Upper lobe of left lung (tissue), 4 donors: ENCODE results near the gene TMEM51.

ENCODE experiments used
- EP300 ChIP-seq, 4 donors: sonication (generic); formaldehyde crosslinking; IDR thresholded peaks; one replicate each; pipeline ENCODE4 v1.5.1; 2017; ENCODE audit warnings: antibody characterized with exemption in 4 of 4, control low read depth in 2 of 4
- POLR2A ChIP-seq, 4 donors: fragments of 450-650 bp; IDR thresholded peaks; one replicate each; pipeline ENCODE4 v1.5.1; 2016 to 2017; ENCODE audit warnings: antibody characterized with exemption in 4 of 4, mild to moderate bottlenecking in 2 of 4
- POLR2AphosphoS5 ChIP-seq, 2 donors: sonication (generic); formaldehyde crosslinking; IDR thresholded peaks; one replicate each; pipeline ENCODE4 v1.5.1; 2017; ENCODE audit warnings: antibody characterized with exemption in 2 of 2
- TF ChIP-seq, protein P1 (sequence below), 6 experiments: fragments of 450-650 bp in 4 of 6; fragments of 200-600 bp in 2 of 6; sonication (generic) in 2 of 6; IDR thresholded peaks; one replicate each; pipeline ENCODE4 v1.5.1; 2016 to 2019; ENCODE audit warnings: antibody characterized with exemption in 6 of 6

DNA sequence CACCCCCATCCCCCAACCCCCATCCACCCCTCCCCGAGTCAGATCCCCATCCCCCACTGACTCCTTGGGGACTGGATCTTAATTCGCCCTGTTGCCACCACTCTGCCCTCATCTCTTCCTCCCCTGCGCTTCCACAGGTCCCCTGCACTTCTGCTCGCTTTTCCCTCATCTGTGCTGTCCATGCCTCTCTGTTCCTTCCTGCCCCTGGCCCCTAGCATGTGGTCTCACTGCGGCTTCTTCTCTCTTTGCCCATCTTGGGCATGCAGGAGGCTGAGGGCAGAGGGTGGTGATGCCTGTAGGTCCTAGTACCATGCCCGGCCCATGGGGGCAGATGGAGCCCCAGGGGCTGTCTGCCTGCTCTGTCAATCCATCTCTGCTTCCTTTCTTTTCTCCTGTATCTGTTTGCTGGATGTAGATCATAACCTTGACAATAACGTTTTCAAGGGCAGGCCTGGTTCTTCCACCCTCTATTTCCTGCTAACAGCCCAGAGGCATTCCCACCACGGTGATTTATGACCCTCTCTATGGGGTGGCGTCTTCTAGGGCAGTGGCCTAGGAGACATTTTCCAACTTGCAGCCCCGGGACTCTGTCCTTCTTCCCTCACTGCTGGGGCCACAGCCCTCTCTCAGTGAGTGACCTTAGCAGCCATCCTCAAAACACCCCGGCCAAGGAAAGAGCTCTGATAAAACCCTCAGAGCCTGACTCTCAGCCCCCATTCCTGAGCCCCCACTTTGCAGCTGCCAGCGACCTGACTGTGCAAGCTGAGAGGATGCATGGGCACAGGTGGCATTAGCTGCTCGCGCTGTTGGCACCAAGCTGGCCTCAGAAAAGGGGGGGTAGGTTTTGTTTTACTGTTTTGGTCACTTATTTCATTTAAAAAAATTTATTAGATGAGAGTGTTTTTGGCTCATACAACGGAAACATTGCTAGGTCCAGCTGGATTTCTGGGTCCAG, 33.9 kb downstream of the TMEM51 start:
- no peak for TF ChIP-seq POLR2A (IDR thresholded peaks at IDR 0.05)
- TF ChIP-seq POLR2AphosphoS5 (IDR thresholded peaks at IDR 0.05) = no peak
- TF ChIP-seq, protein P1, sequence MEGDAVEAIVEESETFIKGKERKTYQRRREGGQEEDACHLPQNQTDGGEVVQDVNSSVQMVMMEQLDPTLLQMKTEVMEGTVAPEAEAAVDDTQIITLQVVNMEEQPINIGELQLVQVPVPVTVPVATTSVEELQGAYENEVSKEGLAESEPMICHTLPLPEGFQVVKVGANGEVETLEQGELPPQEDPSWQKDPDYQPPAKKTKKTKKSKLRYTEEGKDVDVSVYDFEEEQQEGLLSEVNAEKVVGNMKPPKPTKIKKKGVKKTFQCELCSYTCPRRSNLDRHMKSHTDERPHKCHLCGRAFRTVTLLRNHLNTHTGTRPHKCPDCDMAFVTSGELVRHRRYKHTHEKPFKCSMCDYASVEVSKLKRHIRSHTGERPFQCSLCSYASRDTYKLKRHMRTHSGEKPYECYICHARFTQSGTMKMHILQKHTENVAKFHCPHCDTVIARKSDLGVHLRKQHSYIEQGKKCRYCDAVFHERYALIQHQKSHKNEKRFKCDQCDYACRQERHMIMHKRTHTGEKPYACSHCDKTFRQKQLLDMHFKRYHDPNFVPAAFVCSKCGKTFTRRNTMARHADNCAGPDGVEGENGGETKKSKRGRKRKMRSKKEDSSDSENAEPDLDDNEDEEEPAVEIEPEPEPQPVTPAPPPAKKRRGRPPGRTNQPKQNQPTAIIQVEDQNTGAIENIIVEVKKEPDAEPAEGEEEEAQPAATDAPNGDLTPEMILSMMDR (IDR thresholded peaks at IDR 0.05) = no peak
- no peak for TF ChIP-seq EP300 (IDR thresholded peaks at IDR 0.05)
